Measurements from ENCODE around the gene HHAT. TPM values are rescaled to one million over a fixed set of nuclear protein-coding genes. Genes with fewer than 3 reads are reported as not detected.

HHAT gene
- polyA plus RNA-seq, 2 of the 4 experiments (the other 2 are of a cell fraction), result 3.8 to 4.5 TPM

DNA sequence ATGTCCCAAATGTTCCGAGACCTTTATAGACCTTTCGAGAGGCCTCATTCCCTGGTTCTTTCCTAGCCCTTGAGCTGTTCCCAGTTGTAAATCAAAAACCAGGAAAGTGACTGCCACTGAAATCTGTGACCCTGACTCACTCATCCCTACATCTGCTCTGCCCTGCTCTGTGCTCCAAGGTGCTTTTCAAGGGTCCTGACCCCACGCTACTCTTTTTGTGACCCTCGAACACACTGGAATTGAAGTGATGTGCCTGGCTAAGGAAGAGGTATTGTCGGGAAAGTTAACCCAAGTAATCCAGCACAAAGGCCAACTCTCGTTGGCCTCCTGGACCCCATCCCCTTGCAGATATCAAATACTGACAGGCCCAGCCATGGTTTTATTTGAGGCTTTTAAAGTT lies 244.4 kb downstream of the HHAT start:
- DNase-seq (ENCODE audit: low read depth in 1 of 2, low spot score in 1 of 2) (no peak), FAIRE-seq (no peak), ATAC-seq (no peak)
- CTCF ChIA-PET, result interaction anchor here (0.6 to 1.4 kb wide), 4 partner anchors 12 to 569 kb away, joined by 3 read pairs; no protein-coding TSS in a partner anchor
- no peak overlapping the region for H3K4me3 ChIP-seq
- no peak for TF ChIP-seq EHF (CRISPR knock-in tag; IDR thresholded peaks at IDR 0.05)
- no peak for TF ChIP-seq JUNB (IDR thresholded peaks at IDR 0.05)
- no peak for TF ChIP-seq KDM1A (IDR thresholded peaks at IDR 0.05; ENCODE audit: low read depth)
- TF ChIP-seq KDM5A (IDR thresholded peaks at IDR 0.05), result no peak
- no peak for TF ChIP-seq SMC3 (IDR thresholded peaks at IDR 0.05)
- no peak for TF ChIP-seq SREBF2 (IDR thresholded peaks at IDR 0.05)
- no peak for TF ChIP-seq MAFK (IDR thresholded peaks at IDR 0.05; ENCODE audit: partially characterized antibody)
- TF ChIP-seq HDAC2 (IDR thresholded peaks at IDR 0.05), result no peak
- no peak for TF ChIP-seq HEYL (CRISPR knock-in tag; IDR thresholded peaks at IDR 0.05)
- TF ChIP-seq, protein P1, sequence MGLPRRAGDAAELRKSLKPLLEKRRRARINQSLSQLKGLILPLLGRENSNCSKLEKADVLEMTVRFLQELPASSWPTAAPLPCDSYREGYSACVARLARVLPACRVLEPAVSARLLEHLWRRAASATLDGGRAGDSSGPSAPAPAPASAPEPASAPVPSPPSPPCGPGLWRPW (IDR thresholded peaks at IDR 0.05), result no peak
- no peak for TF ChIP-seq ATOH8 (CRISPR knock-in tag; IDR thresholded peaks at IDR 0.05; ENCODE audit: low read depth)
- TF ChIP-seq, protein P2, sequence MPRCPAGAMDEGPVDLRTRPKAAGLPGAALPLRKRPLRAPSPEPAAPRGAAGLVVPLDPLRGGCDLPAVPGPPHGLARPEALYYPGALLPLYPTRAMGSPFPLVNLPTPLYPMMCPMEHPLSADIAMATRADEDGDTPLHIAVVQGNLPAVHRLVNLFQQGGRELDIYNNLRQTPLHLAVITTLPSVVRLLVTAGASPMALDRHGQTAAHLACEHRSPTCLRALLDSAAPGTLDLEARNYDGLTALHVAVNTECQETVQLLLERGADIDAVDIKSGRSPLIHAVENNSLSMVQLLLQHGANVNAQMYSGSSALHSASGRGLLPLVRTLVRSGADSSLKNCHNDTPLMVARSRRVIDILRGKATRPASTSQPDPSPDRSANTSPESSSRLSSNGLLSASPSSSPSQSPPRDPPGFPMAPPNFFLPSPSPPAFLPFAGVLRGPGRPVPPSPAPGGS (IDR thresholded peaks at IDR 0.05), result no peak
- TF ChIP-seq BHLHE40 (IDR thresholded peaks at IDR 0.05; ENCODE audit: low read depth, low read length), result no peak
- no peak for TF ChIP-seq NFE2L2 (conservative IDR thresholded peaks at IDR 0.05; ENCODE audit: low read length)
- H3K9me3 ChIP-seq, result peaks cover 10% of the 10 kb centered on the region; the same call in 1 of the 3 replicates
- H3K27ac ChIP-seq, result no peak overlapping the region
- 67% methylated on average over 6 of the region's 6 CpGs for WGBS (ENCODE audit: missing lambda C conversion rate)
- peaks cover 6% of the 10 kb centered on the region for H3K4me1 ChIP-seq
- POLR2A ChIA-PET, result no interaction called here
- no peak overlapping the region for H3K4me2 ChIP-seq

- CTCF ChIA-PET, result interaction anchor here (1.0 to 17.1 kb wide), 7 partner anchors 7 to 553 kb away, joined by 3 to 279 read pairs (median 5); partner anchors contain the start of gene KCNH1
- H3K4me1 ChIP-seq, result peaks cover 8% of the 10 kb centered on the region
- 81% methylated on average over 10 of the region's 10 CpGs for WGBS (ENCODE audit: missing lambda C conversion rate)
- DNase-seq (ENCODE audit: low read depth in 1 of 2, low spot score in 1 of 2) (no peak), FAIRE-seq (no peak), ATAC-seq (no peak)
- POLR2A ChIA-PET, result interaction anchor here (1.5 kb wide), 1 partner anchor 552 kb away, joined by 6 read pairs; the partner anchor contains the start of gene KCNH1
- peak overlapping the region in 1 of 2 experiments; percentile 43; a peak in 2 of 6 replicates for H3K27ac ChIP-seq
- TF ChIP-seq EHMT2 (IDR thresholded peaks at IDR 0.05; ENCODE audit: low read depth), result no peak
- TF ChIP-seq HOXB13 (CRISPR knock-in tag; IDR thresholded peaks at IDR 0.05; ENCODE audit: low read depth), result no peak
- TF ChIP-seq E2F6 (IDR thresholded peaks at IDR 0.05; ENCODE audit: borderline replicate concordance, low read depth), result no peak
- no peak for TF ChIP-seq POLR2A (IDR thresholded peaks at IDR 0.05; ENCODE audit: low read length)
- no peak for TF ChIP-seq SMC3 (IDR thresholded peaks at IDR 0.05)
- TF ChIP-seq HOXB5 (CRISPR knock-in tag; IDR thresholded peaks at IDR 0.05), result no peak
- no peak for TF ChIP-seq KDM5A (IDR thresholded peaks at IDR 0.05)
- no peak for TF ChIP-seq CEBPB (IDR thresholded peaks at IDR 0.05)
- no peak for TF ChIP-seq HEYL (CRISPR knock-in tag; IDR thresholded peaks at IDR 0.05)
- TF ChIP-seq RAD21 (conservative IDR thresholded peaks at IDR 0.05 in 1 of 2, IDR thresholded peaks at IDR 0.05 in 1 of 2), result no peak
- TF ChIP-seq, protein P3, sequence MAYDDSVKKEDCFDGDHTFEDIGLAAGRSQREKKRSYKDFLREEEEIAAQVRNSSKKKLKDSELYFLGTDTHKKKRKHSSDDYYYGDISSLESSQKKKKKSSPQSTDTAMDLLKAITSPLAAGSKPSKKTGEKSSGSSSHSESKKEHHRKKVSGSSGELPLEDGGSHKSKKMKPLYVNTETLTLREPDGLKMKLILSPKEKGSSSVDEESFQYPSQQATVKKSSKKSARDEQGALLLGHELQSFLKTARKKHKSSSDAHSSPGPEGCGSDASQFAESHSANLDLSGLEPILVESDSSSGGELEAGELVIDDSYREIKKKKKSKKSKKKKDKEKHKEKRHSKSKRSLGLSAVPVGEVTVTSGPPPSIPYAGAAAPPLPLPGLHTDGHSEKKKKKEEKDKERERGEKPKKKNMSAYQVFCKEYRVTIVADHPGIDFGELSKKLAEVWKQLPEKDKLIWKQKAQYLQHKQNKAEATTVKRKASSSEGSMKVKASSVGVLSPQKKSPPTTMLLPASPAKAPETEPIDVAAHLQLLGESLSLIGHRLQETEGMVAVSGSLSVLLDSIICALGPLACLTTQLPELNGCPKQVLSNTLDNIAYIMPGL (CRISPR knock-in tag; IDR thresholded peaks at IDR 0.05; ENCODE audit: borderline replicate concordance), result no peak
- TF ChIP-seq, protein P1 (IDR thresholded peaks at IDR 0.05), result no peak
- no peak for TF ChIP-seq ZC3H11A (IDR thresholded peaks at IDR 0.05)
- TF ChIP-seq PHF8 (IDR thresholded peaks at IDR 0.05; ENCODE audit: borderline replicate concordance, low read depth), result no peak
- no peak for TF ChIP-seq ZSCAN20 (CRISPR knock-in tag; IDR thresholded peaks at IDR 0.05)
- TF ChIP-seq MAX (IDR thresholded peaks at IDR 0.05), result no peak
- no peak for TF ChIP-seq BHLHE40 (IDR thresholded peaks at IDR 0.05; ENCODE audit: low read depth, low read length)
- no peak for TF ChIP-seq RNF2 (IDR thresholded peaks at IDR 0.05; ENCODE audit: borderline replicate concordance, low read depth)
- H3K4me2 ChIP-seq, result no peak overlapping the region
- H3K9me3 ChIP-seq, result 0 out of 3 replicates have a peak, but pooled peaks cover 5% of the 10 kb centered on the region
- no peak overlapping the region for H3K4me3 ChIP-seq
Observed at GRCh38 chr1:210582205-210582970, 253.7 kb downstream of the HHAT start.
